Hematopoietic multipotent progenitor cell treated with erythropoietin and hydrocortisone succinate and interleukin-3 and kit ligand, for 4 days (in vitro differentiated cells): ENCODE measurements around the gene METTL22.
A peak's percentile ranks its signal among the peaks of the same experiment; 100 is the strongest.

Experiments
- DNase-seq: peaks from one replicate; pipeline ENCODE4 v3.0.0-alpha.2; 2015

METTL22 gene, protein sequence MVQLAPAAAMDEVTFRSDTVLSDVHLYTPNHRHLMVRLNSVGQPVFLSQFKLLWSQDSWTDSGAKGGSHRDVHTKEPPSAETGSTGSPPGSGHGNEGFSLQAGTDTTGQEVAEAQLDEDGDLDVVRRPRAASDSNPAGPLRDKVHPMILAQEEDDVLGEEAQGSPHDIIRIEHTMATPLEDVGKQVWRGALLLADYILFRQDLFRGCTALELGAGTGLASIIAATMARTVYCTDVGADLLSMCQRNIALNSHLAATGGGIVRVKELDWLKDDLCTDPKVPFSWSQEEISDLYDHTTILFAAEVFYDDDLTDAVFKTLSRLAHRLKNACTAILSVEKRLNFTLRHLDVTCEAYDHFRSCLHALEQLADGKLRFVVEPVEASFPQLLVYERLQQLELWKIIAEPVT

DNA sequence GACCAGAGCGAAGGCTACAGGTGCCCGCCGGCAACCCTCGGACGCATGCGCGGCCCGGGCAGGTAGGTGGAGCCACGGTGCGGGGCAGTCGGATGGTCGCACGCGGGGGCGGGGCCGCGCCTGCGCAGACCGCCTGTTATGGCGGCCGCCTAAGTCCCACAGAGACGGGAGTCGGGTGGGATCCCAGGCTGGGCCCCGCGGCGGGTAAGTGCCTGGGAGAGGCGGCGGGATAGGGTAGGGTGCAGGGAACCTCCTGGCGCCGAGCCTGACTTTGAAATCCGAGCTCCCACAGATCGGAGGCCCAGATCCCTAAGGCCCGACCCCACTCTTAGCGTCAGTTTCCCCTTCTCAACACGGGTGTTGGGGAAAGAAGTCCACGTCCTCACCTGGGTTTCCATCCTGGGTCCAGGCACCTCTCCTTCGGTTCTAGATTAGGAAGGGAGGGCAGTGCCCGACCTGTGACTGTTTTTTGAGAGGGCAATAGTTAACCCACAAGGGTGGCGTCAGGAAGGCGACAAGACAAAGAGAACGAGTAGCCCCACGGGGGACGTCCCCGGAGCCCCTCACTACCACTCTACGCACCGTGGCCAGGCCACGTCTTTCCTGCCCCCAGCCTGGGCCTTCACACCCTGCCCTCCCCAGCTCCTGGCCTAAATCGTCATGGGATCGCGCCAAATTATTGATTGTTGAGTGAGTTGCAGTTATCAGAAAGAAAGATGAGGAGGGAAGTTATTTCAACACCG, at the start of gene METTL22:
TSS of gene METTL22 (plus strand) at position 127 of the 743 bp plus-strand sequence. CDS start 3,968 bp downstream, outside the sequence.
- DNase-seq: peak; percentile 94

DNA sequence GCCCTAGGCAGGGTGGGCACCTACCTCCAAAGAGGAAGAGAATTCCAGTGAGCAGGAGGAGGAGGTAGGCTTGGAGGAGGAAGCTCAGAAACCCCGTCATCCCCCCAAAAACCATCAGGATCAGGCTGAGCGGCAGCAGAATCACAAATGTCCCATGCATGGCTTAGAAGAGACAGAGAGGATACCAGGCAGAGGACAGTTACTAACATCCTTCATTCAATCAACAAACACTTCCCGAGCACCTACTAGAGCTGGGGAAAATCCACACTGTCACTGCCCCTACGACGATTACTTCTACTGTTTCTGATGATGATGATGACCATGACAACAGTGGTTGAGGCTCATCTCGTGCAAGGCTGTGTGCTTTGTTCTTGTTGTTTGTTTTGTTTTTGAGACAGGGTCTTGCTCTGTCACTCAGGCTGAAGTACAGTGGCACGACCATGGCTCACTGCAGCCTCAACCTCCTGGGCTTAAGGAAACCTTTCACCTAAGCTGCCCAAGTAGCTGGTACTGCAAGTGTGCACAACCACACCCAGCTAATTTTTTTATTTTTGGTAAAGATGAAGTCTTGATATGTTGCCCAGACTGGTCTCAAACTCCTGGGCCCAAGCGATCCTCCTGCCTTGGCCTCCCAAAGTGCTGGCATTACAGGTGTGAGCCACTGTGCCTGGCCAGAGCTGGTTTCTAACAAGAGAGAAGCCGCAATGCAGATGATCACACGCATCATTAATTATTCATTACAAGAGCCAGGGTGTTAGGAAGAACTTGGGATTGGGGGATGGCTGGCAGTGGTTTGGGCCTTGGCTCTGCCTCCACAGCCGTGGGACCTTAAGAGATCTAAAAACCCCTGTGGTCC, 49.2 kb upstream of the METTL22 start:
- DNase-seq: no peak

DNA sequence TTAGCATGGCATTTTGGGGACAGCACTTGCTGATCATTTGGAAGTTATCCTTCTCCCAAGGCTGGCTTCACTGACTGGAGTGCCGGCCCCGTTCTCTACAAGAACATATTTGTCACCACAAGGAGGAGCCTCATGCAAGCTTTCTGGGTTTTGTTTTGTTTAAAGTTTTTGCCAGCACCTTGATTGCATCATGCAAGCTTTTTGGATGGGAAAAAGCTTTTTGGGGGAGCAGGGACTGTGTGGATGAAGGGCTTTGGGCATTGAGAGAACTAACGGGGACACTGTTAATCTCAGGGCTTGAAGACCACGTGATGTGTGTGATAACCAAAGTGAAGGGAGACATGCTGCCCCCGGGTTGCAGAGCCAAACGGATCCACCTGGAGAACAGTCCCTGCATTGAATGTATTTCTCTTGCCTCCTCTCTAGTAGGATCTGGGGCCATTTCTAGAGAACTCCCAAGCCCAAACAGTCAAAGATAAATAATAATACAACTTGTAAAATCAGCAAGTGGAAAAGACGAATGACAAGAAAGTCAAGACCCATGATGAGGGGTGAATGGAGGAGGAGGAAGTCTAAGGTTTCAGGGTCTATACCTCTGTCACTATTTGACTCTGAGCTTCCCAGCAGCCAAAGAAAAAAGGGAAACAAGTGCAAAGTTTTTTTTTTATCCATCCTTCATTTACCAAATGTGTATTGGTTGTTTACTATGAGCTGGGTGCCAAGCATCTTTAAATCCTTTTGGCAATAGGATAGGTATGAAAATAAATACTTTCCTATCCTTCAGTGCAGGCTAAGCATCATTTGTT, 48.4 kb upstream of the METTL22 start:
- DNase-seq: peak; percentile 66

DNA sequence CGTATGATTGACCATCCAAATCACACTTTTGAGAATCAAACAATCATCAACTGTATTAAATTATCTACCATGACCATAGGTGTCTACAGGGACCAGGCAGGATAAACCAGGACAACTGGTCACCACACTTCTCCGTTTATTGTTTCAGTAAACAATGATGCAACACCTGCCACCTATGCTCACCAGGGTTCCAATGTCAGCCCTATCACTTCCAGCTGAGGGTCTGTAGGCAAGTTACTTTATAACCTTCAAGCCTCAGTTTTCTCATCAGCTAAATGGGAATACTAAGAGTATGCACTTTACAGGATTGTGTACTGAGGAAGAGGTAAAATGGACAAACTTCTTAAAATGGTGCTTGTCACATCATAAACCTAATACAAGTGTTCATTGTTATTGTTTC, 46.1 kb upstream of the METTL22 start:
- DNase-seq: no peak

DNA sequence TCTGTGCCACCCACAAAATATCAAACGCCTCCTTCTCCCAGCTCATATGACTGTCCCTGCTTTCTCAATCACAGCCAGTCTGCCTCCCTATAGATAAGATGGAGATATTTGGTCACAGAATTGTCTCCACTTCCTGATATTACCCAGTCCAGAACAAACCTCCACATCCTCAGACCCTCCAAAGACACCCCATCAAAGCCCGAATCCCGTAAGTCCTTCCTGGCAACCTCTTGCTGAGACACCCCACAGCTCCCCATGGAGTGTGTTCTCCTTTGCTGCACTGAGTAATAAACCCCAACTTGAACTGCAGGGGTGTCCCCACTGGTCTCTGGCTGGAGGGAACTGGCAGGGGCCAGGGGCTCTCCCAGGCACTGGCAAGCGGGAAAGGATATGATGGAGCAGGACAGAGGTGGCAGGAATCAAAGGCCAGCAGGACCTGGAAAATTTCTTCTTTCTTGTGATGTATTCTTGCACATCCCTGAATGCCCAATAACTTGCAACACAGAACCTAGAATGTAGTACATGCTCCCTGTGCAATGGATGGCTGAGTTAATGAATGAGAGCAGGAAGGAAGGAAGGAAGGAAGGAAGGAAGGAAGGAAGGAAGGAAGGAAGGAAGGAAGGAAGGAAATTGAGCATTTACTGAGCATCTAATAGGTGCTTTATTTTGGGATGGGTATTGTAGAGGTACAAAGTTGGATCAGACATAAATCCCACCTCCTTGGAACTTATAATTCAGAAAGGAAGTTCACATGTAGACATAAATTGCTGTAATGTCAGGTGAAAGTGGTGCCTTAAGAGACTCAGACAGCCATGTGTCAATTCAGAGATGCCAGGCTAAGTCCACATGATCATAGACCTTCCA, 45.1 kb upstream of the METTL22 start:
- no peak for DNase-seq

DNA sequence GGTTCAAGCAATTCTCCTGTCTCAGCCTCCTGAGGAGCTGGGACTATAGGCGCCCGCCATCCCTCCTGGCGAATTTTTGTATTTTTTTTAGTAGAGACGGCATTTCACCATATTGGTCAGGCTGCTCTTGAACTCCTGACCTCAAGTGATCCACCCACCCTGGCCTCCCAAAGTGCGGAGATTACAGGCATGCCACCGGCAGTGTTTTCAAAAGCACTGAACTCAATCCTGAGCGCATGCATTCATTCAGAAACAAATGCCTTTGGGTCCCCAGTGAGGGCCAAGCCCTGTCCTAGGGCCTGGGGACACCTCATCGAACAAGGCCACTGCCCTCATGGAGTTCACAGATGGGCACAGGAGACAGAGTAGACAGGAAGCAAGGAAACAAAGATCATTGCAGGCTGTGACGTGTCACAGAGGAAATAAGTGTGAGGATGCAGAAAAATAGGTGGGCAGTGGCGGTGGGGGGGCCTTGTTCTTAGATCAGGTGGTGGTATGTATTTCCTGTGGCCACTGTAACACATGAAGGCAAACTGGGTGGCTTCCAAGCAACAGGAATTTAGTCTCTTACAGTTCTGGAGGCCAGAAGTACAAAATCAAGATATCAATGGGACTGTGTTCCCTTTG, 43.7 kb upstream of the METTL22 start:
- no peak for DNase-seq

DNA sequence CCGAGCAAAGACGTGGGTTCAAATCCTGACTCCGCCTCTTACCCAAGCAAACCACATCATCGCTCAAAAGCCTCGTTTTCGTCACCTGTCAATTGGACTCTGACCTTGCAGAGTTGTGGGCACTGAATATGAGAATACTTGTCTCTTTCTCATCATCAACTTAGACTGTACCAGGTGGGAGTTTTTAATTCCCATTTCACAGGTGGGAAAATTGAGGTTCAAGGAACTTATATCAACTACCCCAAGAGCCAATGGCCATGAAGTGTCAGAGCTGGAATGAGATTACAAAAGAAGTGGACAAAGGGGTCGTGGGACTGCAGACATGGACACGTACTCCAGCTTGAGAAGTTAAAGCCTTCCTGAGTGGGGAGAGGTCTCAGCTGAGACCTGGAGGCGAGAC, 41.9 kb upstream of the METTL22 start:
- no peak for DNase-seq

DNA sequence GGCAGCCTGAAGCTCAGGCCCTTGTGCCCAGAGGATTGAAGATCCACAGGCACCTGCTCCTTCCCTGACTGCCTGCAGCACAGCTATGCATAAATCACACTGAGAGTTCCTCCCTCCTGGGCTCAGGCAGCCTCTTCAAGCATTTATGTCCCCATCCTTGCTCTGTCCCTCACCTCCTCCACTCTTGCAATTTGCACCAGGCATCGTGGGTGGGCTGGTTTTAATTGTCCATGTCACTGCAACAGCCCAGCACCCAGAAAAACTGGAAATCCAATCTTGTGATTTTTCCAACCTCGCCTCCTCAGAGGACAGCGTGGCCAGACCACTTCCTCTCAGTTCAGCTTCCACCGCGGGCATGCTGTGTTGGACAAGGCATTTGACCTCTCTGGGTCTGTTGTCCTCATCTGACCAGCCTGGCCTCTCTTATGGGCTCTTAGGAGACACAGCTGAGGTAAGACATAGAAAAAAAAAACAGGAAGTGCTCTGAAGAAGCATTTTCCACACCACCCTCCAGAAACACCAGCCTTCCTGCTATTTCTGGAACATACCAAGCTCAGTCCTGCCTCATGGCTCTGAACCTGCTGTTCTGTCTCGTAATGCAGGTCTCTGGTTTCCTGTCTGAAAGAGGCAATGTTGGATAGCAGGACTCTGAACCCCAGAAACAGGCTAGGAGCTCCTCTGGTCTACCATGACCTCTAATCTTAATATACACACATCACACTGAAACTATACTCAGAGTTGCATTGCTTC, 39.5 kb upstream of the METTL22 start:
- DNase-seq: peak; percentile 44

DNA sequence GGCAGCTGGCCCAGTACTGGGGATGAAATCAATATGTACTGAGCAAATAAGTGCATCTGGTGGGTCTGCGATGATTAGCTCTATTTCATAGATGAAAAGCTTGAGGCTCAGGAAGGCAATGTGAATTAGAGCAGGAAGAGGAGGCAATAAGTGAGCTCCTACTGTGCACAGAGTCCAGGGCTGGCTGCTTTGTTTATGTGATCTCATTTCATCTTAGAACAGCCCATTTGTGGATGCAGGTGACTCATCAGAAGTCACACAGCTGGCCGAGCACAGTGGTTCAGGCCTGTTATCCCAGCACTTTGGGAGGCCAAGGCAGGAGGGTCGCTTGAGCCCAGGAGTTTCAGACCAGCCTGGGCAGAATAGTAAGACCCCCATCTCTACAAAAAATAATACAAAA, 38.3 kb upstream of the METTL22 start:
- DNase-seq: no peak

DNA sequence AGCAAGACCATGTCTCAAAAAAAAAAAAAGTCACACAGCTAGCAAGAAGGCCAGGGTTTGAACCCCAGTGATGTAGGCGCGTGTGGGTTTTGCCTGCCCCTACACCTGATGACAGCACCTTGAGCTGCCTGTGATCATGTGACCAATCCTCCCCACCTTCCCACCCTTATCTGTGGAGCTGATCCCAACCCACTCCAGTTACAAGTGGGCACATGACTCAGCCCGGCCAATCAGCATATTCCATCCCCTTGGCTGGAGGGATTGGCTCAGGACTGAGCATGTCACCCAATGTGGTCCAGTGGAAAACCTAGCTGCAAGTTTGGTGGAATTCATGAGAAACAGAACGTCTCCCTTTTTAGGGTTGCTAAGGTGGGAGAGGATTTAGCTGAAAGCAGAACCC, 37.8 kb upstream of the METTL22 start:
- no peak for DNase-seq

DNA sequence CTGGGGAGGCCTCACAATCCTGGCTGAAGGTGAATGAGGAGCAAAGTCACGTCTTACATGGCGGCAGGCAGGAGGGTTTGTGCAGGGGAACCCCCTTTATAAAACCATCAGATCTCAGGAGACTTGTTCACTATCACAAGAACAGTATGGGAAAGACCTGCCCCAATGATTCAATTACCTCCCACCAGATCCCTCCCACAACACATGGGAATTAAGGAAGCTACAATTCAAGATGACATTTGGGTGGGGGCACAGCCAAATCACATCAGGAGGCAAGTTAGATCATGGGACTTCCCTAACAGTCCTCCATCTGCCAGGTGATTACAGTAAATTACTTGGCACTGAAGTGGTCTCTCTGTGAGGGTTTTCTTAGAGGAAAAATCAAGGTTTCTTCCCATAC, 36.5 kb upstream of the METTL22 start:
- no peak for DNase-seq

DNA sequence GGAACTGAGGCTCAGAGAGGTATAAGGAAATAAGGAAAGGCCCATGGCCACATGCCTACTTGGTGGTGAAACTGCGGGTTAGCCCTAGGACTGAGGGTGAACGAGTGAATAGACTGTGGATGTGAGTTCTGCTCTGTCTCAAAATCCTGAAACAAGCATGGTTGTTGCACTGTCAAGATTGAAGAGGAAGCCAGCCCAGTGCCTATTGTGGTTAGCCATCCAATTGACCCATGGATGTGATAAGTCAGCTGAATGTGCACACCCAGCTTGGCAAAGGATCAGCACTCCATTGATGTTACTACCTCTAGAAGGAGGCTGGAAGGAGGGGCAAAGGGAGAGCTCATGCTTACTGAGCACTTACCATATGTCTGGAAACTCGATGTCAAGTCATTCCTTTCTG, 35.6 kb upstream of the METTL22 start:
- DNase-seq: peak; percentile 36

DNA sequence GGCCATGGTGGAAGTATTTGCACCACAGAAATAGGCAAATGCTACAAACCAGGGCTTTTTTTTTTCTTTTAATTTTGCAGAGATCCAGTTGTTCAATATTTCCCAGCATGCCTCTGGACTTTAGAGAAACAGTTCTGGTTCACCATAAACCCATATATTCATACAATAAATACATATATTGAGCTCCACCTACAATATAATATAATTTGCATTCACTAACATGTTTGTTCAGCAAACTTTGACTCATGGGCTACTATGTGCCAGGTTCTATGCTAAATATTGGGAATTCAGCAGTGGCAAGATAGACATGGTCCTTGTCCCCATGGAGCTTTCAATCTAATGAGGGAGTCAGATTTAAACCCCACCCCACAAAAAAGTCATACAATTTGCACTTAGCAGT, 34.4 kb upstream of the METTL22 start:
- DNase-seq: no peak

DNA sequence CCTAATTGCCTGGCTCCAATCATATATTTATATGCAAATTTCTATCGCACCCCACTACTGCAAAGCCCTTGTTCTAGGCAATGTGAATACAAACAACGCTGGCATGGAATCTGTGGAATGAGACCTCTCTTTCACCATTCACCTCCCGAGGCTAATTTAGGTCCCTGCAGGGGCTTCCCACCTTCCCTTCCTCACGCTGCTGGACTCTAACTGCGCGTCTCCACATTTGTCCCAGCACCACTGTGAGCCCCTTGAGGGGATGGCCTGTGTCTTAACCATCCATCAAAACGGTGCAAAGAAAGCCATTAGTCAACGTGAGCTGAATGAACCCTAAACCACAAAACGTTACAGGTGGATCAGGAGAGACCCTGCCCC, 32.8 kb upstream of the METTL22 start:
- DNase-seq: no peak

DNA sequence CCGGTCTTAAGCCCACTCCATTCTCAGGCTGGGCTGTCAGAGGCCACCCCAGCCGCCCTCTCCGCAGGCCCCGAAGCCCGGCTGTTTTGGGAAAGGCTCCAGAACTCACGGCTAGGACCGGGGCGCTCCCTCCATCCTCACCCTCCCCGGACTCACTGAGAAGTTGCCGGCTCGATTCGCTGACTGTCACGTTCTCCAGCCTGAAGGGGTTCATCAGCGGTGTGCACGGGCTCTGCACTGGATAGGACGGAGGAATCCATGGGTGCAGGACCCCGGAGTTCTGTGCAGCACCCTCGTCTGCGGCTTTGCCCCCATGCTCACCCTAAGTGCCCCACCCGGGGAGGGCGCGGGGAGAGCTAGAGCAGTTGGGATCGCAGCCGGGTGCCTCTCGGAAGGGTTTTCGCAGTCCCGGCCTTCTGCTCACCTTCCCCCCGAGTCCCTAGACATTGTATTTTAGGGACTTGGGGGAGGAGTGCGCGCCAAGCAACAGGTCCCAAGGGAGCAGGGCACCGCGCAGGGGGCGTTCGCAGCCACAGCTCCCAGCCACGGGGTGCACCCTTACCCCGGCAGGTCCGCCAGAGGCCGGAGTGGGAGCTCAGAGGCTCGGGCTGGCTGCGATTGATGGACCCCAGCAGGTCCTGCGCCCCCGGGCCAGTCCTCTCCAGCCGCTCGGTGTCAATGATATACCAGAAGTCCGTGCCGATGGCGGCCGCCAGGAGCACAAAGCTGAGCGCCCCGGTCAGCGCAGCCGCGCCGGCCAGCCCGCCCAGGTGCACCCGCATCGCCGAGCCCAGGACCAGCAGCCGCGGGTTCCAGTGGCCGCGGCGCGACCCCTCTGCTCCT, 32.2 kb upstream of the METTL22 start:
- DNase-seq: no peak

DNA sequence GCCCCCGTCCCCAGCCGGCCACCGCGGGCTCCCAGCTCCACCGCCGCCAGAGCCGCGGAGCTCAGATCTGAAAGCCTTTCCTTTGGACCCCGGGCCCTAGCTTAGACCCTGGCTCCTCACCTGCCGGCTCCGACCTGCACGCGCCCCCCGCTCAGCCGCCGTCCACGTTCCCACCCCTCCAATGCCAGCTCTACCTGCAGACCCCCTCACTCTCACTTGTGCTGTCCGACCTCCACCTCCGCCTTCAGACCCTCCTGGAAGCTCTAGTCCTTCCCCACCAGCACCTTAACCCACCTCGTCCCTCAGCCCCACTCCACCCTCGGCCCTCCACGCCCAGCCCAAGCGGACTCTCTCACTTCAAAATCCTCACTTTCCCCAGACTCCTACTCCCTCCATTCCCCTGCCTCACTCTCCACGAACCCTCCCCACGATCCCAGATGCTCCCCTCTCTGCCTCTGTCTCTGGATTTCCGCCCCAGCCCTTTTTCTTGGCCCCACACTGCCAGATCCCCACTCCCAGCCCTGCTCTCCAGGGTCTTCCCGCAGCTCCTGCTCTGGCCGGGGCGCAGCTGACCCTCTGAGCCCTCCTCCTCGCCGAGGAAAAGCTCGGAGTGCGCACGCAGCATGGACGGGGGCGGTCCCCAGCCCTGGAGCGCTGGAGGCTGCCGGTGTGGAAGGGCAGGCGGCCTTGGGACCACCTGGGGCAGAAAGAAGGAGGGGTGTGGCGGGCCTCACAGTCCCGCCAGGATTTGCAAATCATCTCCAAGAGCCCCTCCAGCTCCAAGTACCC, 31.4 kb upstream of the METTL22 start, which contains the start of gene TMEM114:
TSS of gene TMEM114 (minus strand) at position 612 of the 789 bp plus-strand sequence. CDS start 673 bp downstream, outside the sequence.
- DNase-seq: no peak

DNA sequence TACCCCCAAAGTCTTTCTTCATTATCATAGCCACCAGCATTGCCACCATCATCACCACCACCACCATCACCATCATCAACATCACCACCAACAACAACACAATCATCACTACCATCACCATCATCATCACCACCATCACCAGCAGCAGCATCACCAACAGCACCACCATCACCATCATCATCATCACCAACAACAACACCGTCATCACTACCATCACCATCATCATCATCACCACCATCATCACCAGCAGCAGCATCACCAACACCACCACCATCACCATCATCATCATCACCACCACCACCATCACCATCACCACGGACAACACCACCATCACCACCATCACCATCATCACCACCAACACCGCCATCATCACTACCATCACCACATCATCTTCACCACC, 30.7 kb upstream of the METTL22 start:
- no peak for DNase-seq

DNA sequence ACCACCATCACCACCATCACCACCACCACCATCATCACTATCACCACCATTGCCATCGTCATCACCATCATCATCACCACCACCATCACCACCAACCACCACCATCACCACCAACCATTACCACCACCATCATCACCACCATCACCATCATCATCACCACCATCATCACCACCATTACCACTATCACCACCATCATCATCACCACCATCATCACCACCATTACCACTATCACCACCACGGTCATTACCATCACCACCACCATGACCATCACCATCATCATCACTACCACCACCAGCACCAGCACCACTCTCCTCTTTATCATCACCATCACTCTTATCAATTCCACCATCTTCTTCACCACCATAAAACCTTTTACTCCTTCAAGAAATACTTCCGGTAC, 30.0 kb upstream of the METTL22 start:
- no peak for DNase-seq
